ENCODE measurements around the gene DCC. TPM values are rescaled to one million over a fixed set of nuclear protein-coding genes. Genes with fewer than 3 reads are reported as not detected.

DCC gene
- total and polyA plus RNA-seq, 2 of the 8 experiments (the other 6 are each of a cell fraction or from before 2014, with no cell fraction given): 0.14 to 1.4 TPM

DNA sequence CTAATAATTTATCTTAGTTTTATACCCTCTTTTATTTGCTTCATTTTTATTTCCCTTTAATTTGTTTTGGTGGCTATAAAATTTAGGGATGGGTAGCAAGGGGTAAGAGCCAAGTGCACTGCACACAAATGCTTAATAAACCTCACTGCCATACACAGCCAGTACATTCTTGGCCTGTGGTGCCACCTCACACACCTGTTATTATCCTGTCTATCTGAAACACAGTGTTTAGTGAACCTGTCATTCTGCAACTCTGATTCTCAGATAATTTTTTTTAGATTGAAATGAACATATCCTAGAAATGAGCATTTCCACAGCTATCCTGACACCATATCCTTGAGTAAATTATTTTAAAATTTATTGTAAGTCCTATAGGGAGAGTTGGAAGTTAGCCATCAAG, 807.5 kb downstream of the DCC start:
- H3K9ac ChIP-seq (replicated peaks in 1 of 4; ENCODE audit: extremely low read depth in 1 of 4, low read depth in 3 of 4, low read length in 3 of 4): no peak overlapping the region
- H3K56ac ChIP-seq (replicated peaks; ENCODE audit: insufficient read length, low read depth, low read length): no peak overlapping the region
- POLR2A ChIA-PET (ENCODE audit: partially characterized antibody): no interaction called here
- no peak overlapping the region for H3K14ac ChIP-seq (ENCODE audit: insufficient read length)
- no peak overlapping the region for H2BK12ac ChIP-seq (ENCODE audit: low read depth, low read length)
- no peak overlapping the region for H2AFZ ChIP-seq (ENCODE audit: low read length)
- H2BK120ac ChIP-seq (replicated peaks; ENCODE audit: low read depth, low read length): no peak overlapping the region
- no peak overlapping the region for H3K4me3 ChIP-seq (ENCODE audit: extremely low read depth in 1 of 4, insufficient read depth in 2 of 4, low read depth in 3 of 4, low read length in 4 of 4)
- H4K91ac ChIP-seq (replicated peaks; ENCODE audit: insufficient read length, low read length): no peak overlapping the region
- no peak overlapping the region for H2BK5ac ChIP-seq (ENCODE audit: low read depth, low read length)
- no peaks in the 10 kb centered on the region for H3K4me1 ChIP-seq (replicated peaks in 1 of 4; ENCODE audit: control insufficient read depth in 3 of 4, insufficient read depth in 4 of 4, low read length in 3 of 4)
- H4K8ac ChIP-seq (ENCODE audit: extremely low read depth, insufficient read depth, low read length): no peak overlapping the region
- no peak overlapping the region for H3K4me2 ChIP-seq (ENCODE audit: insufficient read depth in 1 of 2, low read depth in 2 of 2, low read length in 2 of 2)
- H3K4ac ChIP-seq (replicated peaks; ENCODE audit: insufficient read length, low read depth, low read length): no peak overlapping the region
- no peak overlapping the region for H4K5ac ChIP-seq (ENCODE audit: insufficient read length, low read depth, low read length)
- no peaks in the 10 kb centered on the region for H3K23me2 ChIP-seq (ENCODE audit: low read depth, low read length)
- H3K36me3 ChIP-seq (ENCODE audit: control insufficient read depth in 2 of 4, insufficient read depth in 4 of 4, low read length in 3 of 4): no peaks in the 10 kb centered on the region
- H4K20me1 ChIP-seq (replicated peaks in 1 of 2; ENCODE audit: control insufficient read depth in 1 of 2, insufficient read depth in 2 of 2, low read length in 2 of 2): no peaks in the 10 kb centered on the region
- H2AK5ac ChIP-seq (ENCODE audit: low read depth, low read length): no peak overlapping the region
- H3K79me1 ChIP-seq (ENCODE audit: low read depth, low read length): no peaks in the 10 kb centered on the region
- H3K27me3 ChIP-seq (replicated peaks in 1 of 4; ENCODE audit: control insufficient read depth in 3 of 4, extremely low read depth in 1 of 4, insufficient read depth in 3 of 4, low read length in 3 of 4): no peaks in the 10 kb centered on the region
- H3K27ac ChIP-seq (ENCODE audit: low read depth, low read length): no peak overlapping the region
- CTCF ChIA-PET (ENCODE audit: partially characterized antibody): no interaction called here
- no peak overlapping the region for H3K18ac ChIP-seq (ENCODE audit: extremely low read depth, low read length)
- H2BK15ac ChIP-seq (ENCODE audit: low read length): no peak overlapping the region
- no peak overlapping the region for H3K23ac ChIP-seq (ENCODE audit: insufficient read length)
- no peak for FAIRE-seq
- no peak overlapping the region for H2BK20ac ChIP-seq (ENCODE audit: low read length)
- DNase-seq (ENCODE audit: low read depth in 1 of 2, low spot score in 2 of 2): no peak
- H3K79me2 ChIP-seq (ENCODE audit: control insufficient read depth in 1 of 2, insufficient read depth in 2 of 2, low read length in 2 of 2): no peaks in the 10 kb centered on the region
- no peaks in the 10 kb centered on the region for H3K9me3 ChIP-seq (ENCODE audit: insufficient read depth in 2 of 2, low read depth in 1 of 2, low read length in 1 of 2)
- TF ChIP-seq CBX5 (IDR thresholded peaks at IDR 0.05; ENCODE audit: low read depth, low read length) (no peak), GABPA (IDR thresholded peaks at IDR 0.05; ENCODE audit: borderline replicate concordance, insufficient read depth, low read length) (no peak), HDAC6 (IDR thresholded peaks at IDR 0.05; ENCODE audit: low read depth, low read length) (no peak), SP1 (IDR thresholded peaks at IDR 0.05; ENCODE audit: low read depth, low read length) (no peak), JUN (IDR thresholded peaks at IDR 0.05; ENCODE audit: low read depth, low read length) (no peak), EP300 (IDR thresholded peaks at IDR 0.05; ENCODE audit: borderline replicate concordance in 1 of 2, low read depth in 2 of 2, low read length in 2 of 2) (no peak), SIX5 (IDR thresholded peaks at IDR 0.05; ENCODE audit: low read depth, low read length) (no peak), JUND (IDR thresholded peaks at IDR 0.05; ENCODE audit: low read length) (no peak), SIN3A (conservative IDR thresholded peaks at IDR 0.05 in 1 of 2, IDR thresholded peaks at IDR 0.05 in 1 of 2; ENCODE audit: low read depth in 1 of 2, low read length in 2 of 2) (no peak), TBP (IDR thresholded peaks at IDR 0.05; ENCODE audit: low read depth, low read length) (no peak), ATF3 (IDR thresholded peaks at IDR 0.05; ENCODE audit: insufficient read depth, low read depth, low read length) (no peak), KDM1A (IDR thresholded peaks at IDR 0.05; ENCODE audit: borderline replicate concordance, low read length) (no peak)
- TF ChIP-seq, protein P1, sequence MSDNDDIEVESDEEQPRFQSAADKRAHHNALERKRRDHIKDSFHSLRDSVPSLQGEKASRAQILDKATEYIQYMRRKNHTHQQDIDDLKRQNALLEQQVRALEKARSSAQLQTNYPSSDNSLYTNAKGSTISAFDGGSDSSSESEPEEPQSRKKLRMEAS (IDR thresholded peaks at IDR 0.05): no peak
- TF ChIP-seq, protein P2, sequence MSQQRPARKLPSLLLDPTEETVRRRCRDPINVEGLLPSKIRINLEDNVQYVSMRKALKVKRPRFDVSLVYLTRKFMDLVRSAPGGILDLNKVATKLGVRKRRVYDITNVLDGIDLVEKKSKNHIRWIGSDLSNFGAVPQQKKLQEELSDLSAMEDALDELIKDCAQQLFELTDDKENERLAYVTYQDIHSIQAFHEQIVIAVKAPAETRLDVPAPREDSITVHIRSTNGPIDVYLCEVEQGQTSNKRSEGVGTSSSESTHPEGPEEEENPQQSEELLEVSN (IDR thresholded peaks at IDR 0.05): no peak

Measured in H1 (cell line).